Type B pancreatic cell (in vitro differentiated cells): Measurements from ENCODE around the gene CSF3. TPM values are rescaled to one million over a fixed set of nuclear protein-coding genes. Genes with fewer than 3 reads are reported as not detected.

ENCODE experiments used
- DNase-seq: peaks from one replicate; pipeline ENCODE4 v3.0.0; 2021; ENCODE audit warnings: mixed read lengths; ENCODE audit not compliant: unreplicated experiment; ENCODE audit errors: extremely low spot score
- H3K27ac Mint-ChIP-seq: 2 replicates; pipeline ENCODE4 v1.8.0; 2021; ENCODE audit warnings: mild to moderate bottlenecking, mixed read lengths
- H3K27me3 Mint-ChIP-seq: 2 replicates; pipeline ENCODE4 v1.8.0; 2021; ENCODE audit warnings: mixed read lengths
- H3K36me3 Mint-ChIP-seq: 2 replicates; pipeline ENCODE4 v1.8.0; 2021; ENCODE audit warnings: mixed read lengths
- H3K4me1 Mint-ChIP-seq: one replicate; pipeline ENCODE4 v1.8.0; 2021; ENCODE audit warnings: mixed read lengths; ENCODE audit not compliant: unreplicated experiment
- H3K4me3 Mint-ChIP-seq: 2 replicates; pipeline ENCODE4 v1.8.0; 2021; ENCODE audit warnings: mild to moderate bottlenecking, mixed read lengths
- H3K9me3 Mint-ChIP-seq: 2 replicates; pipeline ENCODE4 v1.8.0; 2021; ENCODE audit warnings: mixed read lengths
- CTCF ChIP-seq: fragments of 200-600 bp; sonication (generic); conservative IDR thresholded peaks from 2 replicates; pipeline ENCODE4 v1.5.0; 2021; ENCODE audit warnings: antibody characterized with exemption, mild to moderate bottlenecking
- total RNA-seq: library from RNA; stranded (reverse); gene quantifications from 2 replicates; pipeline ENCODE4 v1.2.1, GENCODE V29; 2021; ENCODE audit warnings: low replicate concordance

Gene CSF3
- total RNA-seq, 1 donor from 2014 or later, result not detected

- H3K4me3 Mint-ChIP-seq, result no peak overlapping the region
- peaks cover 4% of the 10 kb centered on the region for H3K4me1 Mint-ChIP-seq
- H3K9me3 Mint-ChIP-seq, result no peaks in the 10 kb centered on the region
- H3K36me3 Mint-ChIP-seq, result no peaks in the 10 kb centered on the region
- H3K27ac Mint-ChIP-seq, result no peak overlapping the region
- DNase-seq, result no peak
- TF ChIP-seq CTCF, result no peak
- peaks cover 69% of the 10 kb centered on the region for H3K27me3 Mint-ChIP-seq
Observed at GRCh38 chr17:39971076-39971603, 44.1 kb upstream of the CSF3 start.

- Mint-ChIP-seq H3K27ac (no peak overlapping the region), H3K27me3 (peaks cover 62% of the 10 kb centered on the region), H3K36me3 (no peaks in the 10 kb centered on the region), H3K4me3 (no peak overlapping the region), H3K9me3 (no peaks in the 10 kb centered on the region), H3K4me1 (peaks cover 4% of the 10 kb centered on the region)
- no peak for DNase-seq
- TF ChIP-seq CTCF, result no peak
Observed at GRCh38 chr17:39972271-39972670, 43.0 kb upstream of the CSF3 start.

GRCh38 chr17:39973496-39973895 lies 41.7 kb upstream of the CSF3 start:
- no peak overlapping the region for H3K4me3 Mint-ChIP-seq

GRCh38 chr17:39974433-39974832 lies 40.8 kb upstream of the CSF3 start:
- Mint-ChIP-seq H3K9me3 (no peaks in the 10 kb centered on the region), H3K27me3 (peaks cover 60% of the 10 kb centered on the region), H3K36me3 (no peaks in the 10 kb centered on the region), H3K27ac (no peak overlapping the region), H3K4me3 (no peak overlapping the region), H3K4me1 (peaks cover 4% of the 10 kb centered on the region)
- TF ChIP-seq CTCF, result no peak
- no peak for DNase-seq

More at GRCh38 chr17:39973496-39973895, 41.7 kb upstream of the CSF3 start:
- Mint-ChIP-seq H3K9me3 (no peaks in the 10 kb centered on the region), H3K27ac (no peak overlapping the region), H3K4me1 (peaks cover 4% of the 10 kb centered on the region), H3K36me3 (no peaks in the 10 kb centered on the region), H3K27me3 (peaks cover 64% of the 10 kb centered on the region)
- DNase-seq, result no peak
- TF ChIP-seq CTCF, result no peak

GRCh38 chr17:39975801-39976200 lies 39.4 kb upstream of the CSF3 start:
- H3K4me1 Mint-ChIP-seq, result peaks cover 10% of the 10 kb centered on the region
- no peak for DNase-seq
- H3K27me3 Mint-ChIP-seq, result peaks cover 47% of the 10 kb centered on the region
- TF ChIP-seq CTCF, result no peak
- no peaks in the 10 kb centered on the region for H3K36me3 Mint-ChIP-seq
- no peak overlapping the region for H3K4me3 Mint-ChIP-seq
- H3K27ac Mint-ChIP-seq, result no peak overlapping the region
- H3K9me3 Mint-ChIP-seq, result no peaks in the 10 kb centered on the region
